ENCODE results near the gene ARSG.

The ARSG gene

GRCh38 chr17:68400404-68400735 is 109.1 kb downstream of the ARSG start:
- ChIA-PET POLR2A (no interaction called here), CTCF (interaction anchor here (0.6 to 2.8 kb wide), 7 partner anchors 12 to 468 kb away, joined by 3 to 63 read pairs (median 4); no protein-coding TSS in a partner anchor)
- TF ChIP-seq ZNF248 (tag by site-specific recombination; IDR thresholded peaks at IDR 0.05) (no peak), REPIN1 (tag by site-specific recombination; IDR thresholded peaks at IDR 0.05; ENCODE audit: low read depth) (no peak), ZNF561 (tag by site-specific recombination; IDR thresholded peaks at IDR 0.05; ENCODE audit: borderline replicate concordance) (no peak), ZNF155 (tag by site-specific recombination; IDR thresholded peaks at IDR 0.05) (no peak), HOXC10 (CRISPR knock-in tag; IDR thresholded peaks at IDR 0.05) (no peak), ATF2 (tag by site-specific recombination; IDR thresholded peaks at IDR 0.05; ENCODE audit: low read depth) (no peak), ZNF585B (tag by site-specific recombination; IDR thresholded peaks at IDR 0.05) (no peak), MYNN (tag by site-specific recombination; IDR thresholded peaks at IDR 0.05; ENCODE audit: borderline replicate concordance) (no peak), ZNF280D (tag by site-specific recombination; IDR thresholded peaks at IDR 0.05) (no peak)
- Histone ChIP-seq H3K4me3 (ENCODE audit: low read depth, low read length) (no peak overlapping the region), H3K4me1 (ENCODE audit: control insufficient read depth, insufficient read depth, low read length) (no peaks in the 10 kb centered on the region; the same call in 1 of the 2 replicates), H3K27ac (ENCODE audit: extremely low read depth, low read depth, low read length) (no peak overlapping the region), H3K36me3 (ENCODE audit: control insufficient read depth in 2 of 2, insufficient read depth in 1 of 2, low read length in 2 of 2) (no peaks in the 10 kb centered on the region), H3K9me3 (ENCODE audit: control insufficient read depth, insufficient read depth, low read depth, low read length) (no peaks in the 10 kb centered on the region)

- Histone ChIP-seq H3K36me3 (ENCODE audit: control insufficient read depth in 2 of 2, insufficient read depth in 1 of 2, low read length in 2 of 2) (no peaks in the 10 kb centered on the region), H3K9me3 (ENCODE audit: control insufficient read depth, insufficient read depth, low read depth, low read length) (no peaks in the 10 kb centered on the region), H3K4me3 (ENCODE audit: low read depth, low read length) (no peak overlapping the region), H3K27ac (ENCODE audit: extremely low read depth, low read depth, low read length) (no peak overlapping the region), H3K4me1 (ENCODE audit: control insufficient read depth, insufficient read depth, low read length) (no peaks in the 10 kb centered on the region; the same call in 1 of the 2 replicates)
- TF ChIP-seq HOXD13 (CRISPR knock-in tag; IDR thresholded peaks at IDR 0.05; ENCODE audit: borderline replicate concordance) = no peak
- POLR2A ChIA-PET = no interaction called here
- CTCF ChIA-PET = interaction anchor here (0.6 to 1.6 kb wide), 3 partner anchors 35 to 138 kb away, joined by 3 to 4 read pairs (median 3); no protein-coding TSS in a partner anchor
These were observed 110.0 kb downstream of the ARSG start for GRCh38 chr17:68401288-68401687.

GRCh38 chr17:68403122-68403521 is 111.8 kb downstream of the ARSG start:
- POLR2A ChIA-PET = no interaction called here
- TF ChIP-seq ATF2 (tag by site-specific recombination; IDR thresholded peaks at IDR 0.05; ENCODE audit: low read depth) (no peak), ZNF19 (tag by site-specific recombination; IDR thresholded peaks at IDR 0.05; ENCODE audit: low read depth) (no peak), YY1 (tag by site-specific recombination; IDR thresholded peaks at IDR 0.05) (no peak), ZXDB (tag by site-specific recombination; IDR thresholded peaks at IDR 0.05) (no peak), ZNF776 (tag by site-specific recombination; IDR thresholded peaks at IDR 0.05; ENCODE audit: borderline replicate concordance) (no peak), ZNF138 (tag by site-specific recombination; IDR thresholded peaks at IDR 0.05; ENCODE audit: borderline replicate concordance) (no peak), ZNF416 (tag by site-specific recombination; IDR thresholded peaks at IDR 0.05) (no peak), YY2 (tag by site-specific recombination; IDR thresholded peaks at IDR 0.05) (no peak), ZNF777 (tag by site-specific recombination; IDR thresholded peaks at IDR 0.05; ENCODE audit: borderline replicate concordance) (no peak), ZNF366 (tag by site-specific recombination; conservative IDR thresholded peaks at IDR 0.05) (no peak), ZNF211 (tag by site-specific recombination; IDR thresholded peaks at IDR 0.05; ENCODE audit: low read depth) (no peak), ZSCAN30 (tag by site-specific recombination; IDR thresholded peaks at IDR 0.05) (no peak), ZNF792 (tag by site-specific recombination; IDR thresholded peaks at IDR 0.05) (no peak), ZNF121 (tag by site-specific recombination; IDR thresholded peaks at IDR 0.05) (no peak), ZNF404 (tag by site-specific recombination; IDR thresholded peaks at IDR 0.05) (no peak), ZNF292 (tag by site-specific recombination; IDR thresholded peaks at IDR 0.05; ENCODE audit: borderline replicate concordance, low read depth) (no peak)

More at GRCh38 chr17:68403122-68403521, 111.8 kb downstream of the ARSG start:
- H3K27ac ChIP-seq (ENCODE audit: extremely low read depth, low read depth, low read length) = no peak overlapping the region
- H3K9me3 ChIP-seq (ENCODE audit: control insufficient read depth, insufficient read depth, low read depth, low read length) = no peaks in the 10 kb centered on the region
- no peaks in the 10 kb centered on the region for H3K36me3 ChIP-seq (ENCODE audit: control insufficient read depth in 2 of 2, insufficient read depth in 1 of 2, low read length in 2 of 2)
- H3K4me3 ChIP-seq (ENCODE audit: low read depth, low read length) = no peak overlapping the region
- CTCF ChIA-PET = interaction anchor here (0.7 kb wide), 1 partner anchor 41 kb away, joined by 3 read pairs; no protein-coding TSS in a partner anchor
- H3K4me1 ChIP-seq (ENCODE audit: control insufficient read depth, insufficient read depth, low read length) = no peaks in the 10 kb centered on the region; the same call in 1 of the 2 replicates
